Endothelial cell of umbilical vein (primary cell): Measurements from ENCODE around the gene ZNF385B. TPM values are rescaled to one million over a fixed set of nuclear protein-coding genes. Genes with fewer than 3 reads are reported as not detected.

Experiments
- BruUV-seq: library from RNA; stranded (reverse); fragments of 400-500 nt; replicated peaks from 2 replicates; lab custom pipeline; 2021; lab: Mats Ljungman, UMichigan
- CTCF ChIA-PET: fragments of 300-600, 350-600 bp; sonication (Branson Sonifier 250); formaldehyde crosslinking; loops from one replicate; lab custom pipeline; 2021; ENCODE audit warnings: antibody characterized with exemption, inconsistent platforms; lab: Charles Lee
- POLR2A ChIA-PET: fragments of 300-600, 350-600 bp; sonication (Branson Sonifier 250); formaldehyde crosslinking; loops from one replicate; lab custom pipeline; 2021; ENCODE audit warnings: antibody characterized with exemption, inconsistent platforms; lab: Charles Lee
- DNase-seq: peaks from one replicate; pipeline ENCODE4 v3.0.0-alpha.2; 2011; ENCODE audit warnings: low read depth, low spot score
- FAIRE-seq: peaks from 2 replicates; lab custom pipeline; 2011; peaks lifted over from hg19 to GRCh38; lab: Jason Lieb, UNC
- H2AFZ ChIP-seq: 2 replicates; pipeline ENCODE4 v1.6.0; 2012; ENCODE audit warnings: low read depth, low read length, control low read depth, inconsistent platforms
- H3K27ac ChIP-seq: 2 replicates; pipeline ENCODE4 v1.5.1; 2011; ENCODE audit warnings: low read depth, mild to moderate bottlenecking, control low read depth, low read length, moderate library complexity; ENCODE audit not compliant: insufficient read depth
- H3K27me3 ChIP-seq, 2 experiments: 2 replicates each; pipeline versions ENCODE4 v1.6.0 to v1.6.1; 2011; ENCODE audit warnings: low read length in 2 of 2, mixed read lengths in 1 of 2; ENCODE audit not compliant: control insufficient read depth in 2 of 2, insufficient read depth in 2 of 2
- H3K36me3 ChIP-seq, 2 experiments: 2 replicates in 1 of 2; 3 replicates in 1 of 2; pipeline ENCODE4 v1.5.1; 2011; ENCODE audit warnings: low read length in 2 of 2, mild to moderate bottlenecking in 1 of 2, moderate library complexity in 1 of 2; ENCODE audit not compliant: control insufficient read depth in 2 of 2, insufficient read depth in 2 of 2; ENCODE audit errors: extremely low read depth in 1 of 2
- H3K4me1 ChIP-seq: 3 replicates; pipeline ENCODE4 v1.5.1; 2011; ENCODE audit warnings: mild to moderate bottlenecking, low read length; ENCODE audit not compliant: control insufficient read depth, insufficient read depth; ENCODE audit errors: extremely low read depth
- H3K4me2 ChIP-seq: 2 replicates; pipeline ENCODE4 v1.6.1; 2011; ENCODE audit warnings: low read length, control low read depth, mixed read lengths; ENCODE audit not compliant: insufficient read depth
- H3K4me3 ChIP-seq, 3 experiments: fragments of 200-600 bp in 1 of 3; sonication (generic), shearing (Covaris generic) in 1 of 3; replicated peaks in 1 of 3; 2 replicates each; pipeline ENCODE4 v1.5.1; 2011 to 2016; ENCODE audit warnings: control low read depth in 3 of 3, low read length in 3 of 3, mild to moderate bottlenecking in 2 of 3, inconsistent platforms in 1 of 3, low read depth in 1 of 3, moderate library complexity in 1 of 3; ENCODE audit not compliant: insufficient read depth in 1 of 3
- H3K79me2 ChIP-seq: 2 replicates; pipeline ENCODE4 v1.6.0; 2012; ENCODE audit warnings: low read length, inconsistent platforms; ENCODE audit not compliant: control insufficient read depth, insufficient read depth
- H3K9ac ChIP-seq: replicated peaks from 2 replicates; pipeline ENCODE3; 2011; ENCODE audit warnings: low read length, control low read depth; ENCODE audit not compliant: insufficient read depth; ENCODE audit errors: extremely low read depth
- H3K9me1 ChIP-seq: replicated peaks from 3 replicates; pipeline ENCODE4 v1.6.0; 2011; ENCODE audit warnings: mild to moderate bottlenecking, low read length; ENCODE audit not compliant: control insufficient read depth, insufficient read depth; ENCODE audit errors: extremely low read depth
- H3K9me3 ChIP-seq: replicated peaks from 2 replicates; pipeline ENCODE4 v1.5.1; 2012; ENCODE audit warnings: low read length, inconsistent platforms; ENCODE audit not compliant: control insufficient read depth, insufficient read depth
- H4K20me1 ChIP-seq: replicated peaks from 2 replicates; pipeline ENCODE3; 2011; ENCODE audit warnings: mild to moderate bottlenecking, low read length; ENCODE audit not compliant: control insufficient read depth, insufficient read depth; ENCODE audit errors: extremely low read depth
- CTCF ChIP-seq, 2 donors: IDR thresholded peaks; 1 replicate in 1 of 2; 2 replicates in 1 of 2; pipeline ENCODE4 v1.5.1; 2011; ENCODE audit warnings: low read length in 2 of 2, mild to moderate bottlenecking in 2 of 2, moderate library complexity in 2 of 2, control low read depth in 1 of 2, inconsistent platforms in 1 of 2, low read depth in 1 of 2; ENCODE audit not compliant: insufficient read depth in 1 of 2; ENCODE audit errors: extremely low read depth in 1 of 2
- EZH2 ChIP-seq: IDR thresholded peaks from 2 replicates; pipeline ENCODE4 v1.6.1; 2012; ENCODE audit warnings: borderline replicate concordance, low read depth, mild to moderate bottlenecking, moderate library complexity, low read length, inconsistent platforms; ENCODE audit not compliant: severe bottlenecking
- FOS ChIP-seq: IDR thresholded peaks from 2 replicates; pipeline ENCODE4 v1.6.1; 2011; ENCODE audit warnings: mild to moderate bottlenecking, low read length, moderate library complexity, borderline replicate concordance; ENCODE audit not compliant: insufficient read depth
- MAX ChIP-seq: IDR thresholded peaks from 2 replicates; pipeline ENCODE4 v1.6.1; 2011; ENCODE audit not compliant: insufficient read depth, insufficient read length
- MYC ChIP-seq: IDR thresholded peaks from one replicate; pipeline ENCODE4 v1.6.1; 2011; ENCODE audit warnings: mild to moderate bottlenecking, low read depth, low read length
- POLR2A ChIP-seq: IDR thresholded peaks from 2 replicates; pipeline ENCODE4 v1.6.1; 2012; ENCODE audit warnings: low read depth, mild to moderate bottlenecking, control low read depth, low read length
- POLR2AphosphoS5 ChIP-seq: IDR thresholded peaks from 2 replicates; pipeline ENCODE4 v1.6.1; 2012; ENCODE audit warnings: low read depth, mild to moderate bottlenecking, control low read depth, low read length, moderate library complexity; ENCODE audit not compliant: insufficient read depth
- dilution Hi-C: fragments of 300-500 bp; cut with MboI; formaldehyde crosslinking; loops from one replicate; pipeline ENCODE4 v1.15.0; 2019; ENCODE audit warnings: low sequenced_read_pairs; ENCODE audit not compliant: extremely low pct_ligation_motif_present
- intact Hi-C: fragments of 100-400 bp; cut with micrococcal nuclease; formaldehyde crosslinking; loops from one replicate; pipeline ENCODE4 v1.10.0; 2022
- polyA plus RNA-seq, 4 experiments: library from polyadenylated mRNA; depleted of rRNA in 3 of 4; stranded (reverse) in 3 of 4; unstranded in 1 of 4; fragments of >200 nt; gene quantifications; 2 replicates each; pipeline versions ENCODE4 v1.2.1 to v1.2.3, GENCODE V29; 2011 to 2012; ENCODE audit warnings: missing spikeins in 1 of 4
- total RNA-seq: library from RNA; stranded (reverse); gene quantifications from 2 replicates; pipeline ENCODE4 v1.2.3, GENCODE V29; 2021

The ZNF385B gene
- total and polyA plus RNA-seq, 2 donors (not counting 3 experiments of a cell fraction or from before 2014, with no cell fraction given) = not detected

- Histone ChIP-seq H3K36me3 (no peaks in the 10 kb centered on the region), H3K27ac (no peak overlapping the region), H3K27me3 (no peaks in the 10 kb centered on the region), H3K4me1 (no peaks in the 10 kb centered on the region), H3K4me2 (no peak overlapping the region), H4K20me1 (no peaks in the 10 kb centered on the region), H3K79me2 (no peaks in the 10 kb centered on the region), H2AFZ (no peak overlapping the region), H3K9ac (no peak overlapping the region), H3K4me3 (no peak overlapping the region), H3K9me3 (no peaks in the 10 kb centered on the region), H3K9me1 (no peaks in the 10 kb centered on the region)
- intact Hi-C loops (no loop called here), dilution Hi-C loops (no loop called here)
- TF ChIP-seq POLR2AphosphoS5 (no peak), MYC (no peak), CTCF (IDR thresholded peaks at IDR 0.05; ENCODE audit: extremely low read depth in 1 of 2, insufficient read depth in 1 of 2, low read depth in 1 of 2, low read length in 2 of 2) (no peak), EZH2 (no peak), POLR2A (no peak), FOS (no peak)
- DNase-seq = no peak
- ChIA-PET POLR2A (no interaction called here), CTCF (no interaction called here)
- no TSS peak for BruUV-seq
- FAIRE-seq = no peak
Measured at GRCh38 chr2:179525340-179525739, 336.1 kb downstream of the ZNF385B start.

GRCh38 chr2:179524809-179525339 is 336.5 kb downstream of the ZNF385B start:
- dilution Hi-C loops = no loop called here
- Histone ChIP-seq H3K4me3 (no peak overlapping the region), H3K9ac (no peak overlapping the region), H3K27ac (no peak overlapping the region), H3K4me2 (no peak overlapping the region), H3K36me3 (no peaks in the 10 kb centered on the region), H3K79me2 (no peaks in the 10 kb centered on the region), H3K27me3 (no peaks in the 10 kb centered on the region), H3K4me1 (no peaks in the 10 kb centered on the region), H2AFZ (no peak overlapping the region), H4K20me1 (no peaks in the 10 kb centered on the region), H3K9me1 (no peaks in the 10 kb centered on the region), H3K9me3 (no peaks in the 10 kb centered on the region)
- CTCF ChIA-PET = no interaction called here
- FAIRE-seq = no peak
- POLR2A ChIA-PET = no interaction called here
- no peak for DNase-seq
- intact Hi-C loops = no loop called here
- no TSS peak for BruUV-seq
- TF ChIP-seq MAX (no peak), EZH2 (no peak), FOS (no peak), MYC (no peak)
